AG09319 (cell line): Measurements from ENCODE around the gene SERGEF.

ENCODE experiments used
- DNase-seq: peaks from one replicate; pipeline ENCODE4 v3.0.0-alpha.2; 2010; ENCODE audit warnings: low read depth; ENCODE audit errors: extremely low read depth
- CTCF ChIP-seq: IDR thresholded peaks from 2 replicates; pipeline ENCODE4 v1.5.1; 2011; ENCODE audit warnings: low read depth, mild to moderate bottlenecking, inconsistent platforms, low read length, moderate library complexity

Gene SERGEF

GRCh38 chr11:17767301-17767885, 245.5 kb downstream of the SERGEF start:
- DNase-seq, result no peak
- no peak for TF ChIP-seq CTCF

- no peak; the same call in 1 of the 2 replicates for TF ChIP-seq CTCF
- no peak for DNase-seq
Measured at GRCh38 chr11:17766590-17766989, 246.3 kb downstream of the SERGEF start.

GRCh38 chr11:17766073-17766359, 246.8 kb downstream of the SERGEF start:
- no peak for TF ChIP-seq CTCF
- DNase-seq, result no peak

- no peak for TF ChIP-seq CTCF
Measured at GRCh38 chr11:17765356-17766072, 247.3 kb downstream of the SERGEF start.

GRCh38 chr11:17764446-17765218, 248.2 kb downstream of the SERGEF start:
- no peak for DNase-seq
- no peak for TF ChIP-seq CTCF

More at GRCh38 chr11:17765356-17766072, 247.3 kb downstream of the SERGEF start:
- no peak for DNase-seq

GRCh38 chr11:17763703-17764102, 249.1 kb downstream of the SERGEF start:
- no peak for TF ChIP-seq CTCF
- no peak for DNase-seq

- TF ChIP-seq CTCF, result no peak
Measured at GRCh38 chr11:17763244-17763643, 249.6 kb downstream of the SERGEF start.

More at GRCh38 chr11:17763244-17763643, 249.6 kb downstream of the SERGEF start:
- DNase-seq, result no peak
